HG02763 (cell line): ENCODE measurements around the gene DENND4A.
A peak's percentile ranks its signal among the peaks of the same experiment; 100 is the strongest.
"Not testable (repeated sequence)": the region's sequence is repeated elsewhere in the genome, so short reads cannot be mapped to it uniquely, and the experiment has no call there.

Experiments
- ATAC-seq: cut with Tn5 transposase; IDR thresholded peaks from one replicate; pipeline ENCODE4 v1.9.1; 2021; ENCODE audit warnings: mild to moderate bottlenecking, moderate library complexity; ENCODE audit not compliant: unreplicated experiment

DENND4A gene

GRCh38 chr15:65639509-65639908, 152.6 kb downstream of the DENND4A start:
- no peak for ATAC-seq

- ATAC-seq = no peak
Measured at GRCh38 chr15:65638681-65639089, 153.4 kb downstream of the DENND4A start.

- ATAC-seq = no peak
Measured at GRCh38 chr15:65638109-65638508, 154.0 kb downstream of the DENND4A start.

- no peak for ATAC-seq
Measured at GRCh38 chr15:65634356-65634755, 157.7 kb downstream of the DENND4A start.

- no peak for ATAC-seq
Measured at GRCh38 chr15:65633752-65634151, 158.3 kb downstream of the DENND4A start.

GRCh38 chr15:65632780-65633375, 159.2 kb downstream of the DENND4A start:
- ATAC-seq = no peak

- ATAC-seq = no peak
Measured at GRCh38 chr15:65631503-65631902, 160.6 kb downstream of the DENND4A start.

- ATAC-seq = no peak
Measured at GRCh38 chr15:65630760-65631159, 161.3 kb downstream of the DENND4A start.

GRCh38 chr15:65629548-65629947, 162.5 kb downstream of the DENND4A start:
- no peak for ATAC-seq

GRCh38 chr15:65626856-65627255, 165.2 kb downstream of the DENND4A start:
- no peak for ATAC-seq

GRCh38 chr15:65623103-65623502, 169.0 kb downstream of the DENND4A start:
- ATAC-seq = no peak

GRCh38 chr15:65621638-65622037, 170.5 kb downstream of the DENND4A start, which contains the start of gene SLC24A1:
Gene SLC24A1, plus strand, starts transcription at chr15:65621938. Its CDS starts 2,143 bp downstream, at chr15:65624081.
- ATAC-seq = no peak

- no peak for ATAC-seq
Measured at GRCh38 chr15:65620833-65621232, 171.3 kb downstream of the DENND4A start.

GRCh38 chr15:65619626-65620290, 172.3 kb downstream of the DENND4A start:
- ATAC-seq = no peak

- ATAC-seq = no peak
Measured at GRCh38 chr15:65618560-65619109, 173.5 kb downstream of the DENND4A start.

- not testable (repeated sequence) for ATAC-seq
Measured at GRCh38 chr15:65615887-65616286, 176.2 kb downstream of the DENND4A start.

- ATAC-seq = no peak
Measured at GRCh38 chr15:65612949-65613744, 178.9 kb downstream of the DENND4A start.

- no peak for ATAC-seq
Measured at GRCh38 chr15:65612616-65612946, 179.5 kb downstream of the DENND4A start.

- no peak for ATAC-seq
Measured at GRCh38 chr15:65611888-65612615, 180.0 kb downstream of the DENND4A start.

- ATAC-seq = peak; percentile 96
Measured at GRCh38 chr15:65610871-65611718, 181.0 kb downstream of the DENND4A start, which contains the start of gene INTS14. Gene INTS14, minus strand, starts transcription at chr15:65611131. Its CDS starts 3,751 bp downstream, at chr15:65607380.
